ENCODE measurements around the gene CLCNKA. TPM values are rescaled to one million over a fixed set of nuclear protein-coding genes. Genes with fewer than 3 reads are reported as not detected.

Gene CLCNKA
- total and polyA plus RNA-seq, 2 of the 8 experiments (the other 6 are each of a cell fraction or from before 2014, with no cell fraction given) = 0.95 to 2.0 TPM

- no peak for TF ChIP-seq CBX8 (IDR thresholded peaks at IDR 0.05; ENCODE audit: borderline replicate concordance, low read depth, low read length)
- TF ChIP-seq GTF2F1 (IDR thresholded peaks at IDR 0.05; ENCODE audit: borderline replicate concordance, low read depth, low read length) = no peak
- no peak for TF ChIP-seq SIX5 (IDR thresholded peaks at IDR 0.05; ENCODE audit: low read depth, low read length)
- no peak for TF ChIP-seq CBX5 (IDR thresholded peaks at IDR 0.05; ENCODE audit: low read depth, low read length)
- no peak for TF ChIP-seq KDM5A (IDR thresholded peaks at IDR 0.05; ENCODE audit: low read length)
Observed at GRCh38 chr1:15981679-15982078, 40.2 kb upstream of the CLCNKA start (continued).
